ENCODE data around the gene CDC26. TPM values are rescaled to one million over a fixed set of nuclear protein-coding genes. Genes with fewer than 3 reads are reported as not detected.

Gene CDC26
- total and polyA plus RNA-seq, 10 of the 15 experiments (the other 5 are each of a cell fraction or from before 2014, with no cell fraction given), result 28.2 to 156 (median 61.5) TPM

DNA sequence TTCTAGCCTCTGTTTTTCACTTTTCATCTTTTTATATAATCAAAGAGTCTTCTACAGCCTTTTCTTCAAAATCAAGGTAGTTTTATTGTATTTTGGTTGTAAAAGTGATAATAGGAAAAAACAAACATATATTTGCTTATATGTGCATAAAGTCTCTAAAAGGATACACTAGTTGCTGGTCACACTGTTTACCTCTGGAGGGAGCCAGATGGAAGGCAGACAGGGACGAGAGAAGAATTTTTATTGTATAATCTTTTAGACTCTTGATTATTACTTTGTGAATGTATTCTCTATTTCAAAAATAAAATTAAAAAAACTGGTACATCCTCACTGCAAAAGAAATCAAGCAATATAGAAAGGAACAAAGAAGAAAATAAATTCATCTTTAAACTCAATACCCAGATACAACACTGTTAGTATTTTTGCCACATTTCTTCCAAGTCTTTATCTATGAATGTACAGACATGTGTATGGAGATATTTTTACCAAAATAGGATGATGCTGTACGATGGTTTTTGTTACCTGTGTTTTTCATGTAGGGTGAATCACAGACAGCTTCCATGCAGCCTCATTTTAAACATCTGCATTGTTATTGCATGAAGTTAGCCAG is 33.9 kb upstream of the CDC26 start:
- RAD21 ChIA-PET (ENCODE audit: unreplicated experiment), result interaction anchor here (1.1 to 2.6 kb wide), 3 partner anchors 35 to 349 kb away, joined by 4 to 7 read pairs (median 5); partner anchors contain the start of gene CDC26
- no peak overlapping the region for H2AFZ ChIP-seq (ENCODE audit: control insufficient read depth, low read depth, low read length)
- H4K20me1 ChIP-seq (ENCODE audit: control insufficient read depth, insufficient read depth), result no peaks in the 10 kb centered on the region
- no peaks in the 10 kb centered on the region for H3K27me3 ChIP-seq (replicated peaks in 1 of 2; ENCODE audit: control insufficient read depth in 2 of 2, insufficient read depth in 2 of 2, low read length in 1 of 2)
- SMC1A ChIA-PET (ENCODE audit: uncharacterized antibody, unreplicated experiment), result interaction anchor here (0.6 to 3.3 kb wide), 7 partner anchors 10 to 349 kb away, joined by 3 to 14 read pairs (median 5); partner anchors contain the start of genes C9orf43 and POLE3
- no peaks in the 10 kb centered on the region for H3K79me2 ChIP-seq (ENCODE audit: control insufficient read depth, insufficient read depth, low read length)
- TF ChIP-seq, protein P1, sequence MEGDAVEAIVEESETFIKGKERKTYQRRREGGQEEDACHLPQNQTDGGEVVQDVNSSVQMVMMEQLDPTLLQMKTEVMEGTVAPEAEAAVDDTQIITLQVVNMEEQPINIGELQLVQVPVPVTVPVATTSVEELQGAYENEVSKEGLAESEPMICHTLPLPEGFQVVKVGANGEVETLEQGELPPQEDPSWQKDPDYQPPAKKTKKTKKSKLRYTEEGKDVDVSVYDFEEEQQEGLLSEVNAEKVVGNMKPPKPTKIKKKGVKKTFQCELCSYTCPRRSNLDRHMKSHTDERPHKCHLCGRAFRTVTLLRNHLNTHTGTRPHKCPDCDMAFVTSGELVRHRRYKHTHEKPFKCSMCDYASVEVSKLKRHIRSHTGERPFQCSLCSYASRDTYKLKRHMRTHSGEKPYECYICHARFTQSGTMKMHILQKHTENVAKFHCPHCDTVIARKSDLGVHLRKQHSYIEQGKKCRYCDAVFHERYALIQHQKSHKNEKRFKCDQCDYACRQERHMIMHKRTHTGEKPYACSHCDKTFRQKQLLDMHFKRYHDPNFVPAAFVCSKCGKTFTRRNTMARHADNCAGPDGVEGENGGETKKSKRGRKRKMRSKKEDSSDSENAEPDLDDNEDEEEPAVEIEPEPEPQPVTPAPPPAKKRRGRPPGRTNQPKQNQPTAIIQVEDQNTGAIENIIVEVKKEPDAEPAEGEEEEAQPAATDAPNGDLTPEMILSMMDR (IDR thresholded peaks at IDR 0.05 in 2 of 3, conservative IDR thresholded peaks at IDR 0.05 in 1 of 3; ENCODE audit: control insufficient read depth in 2 of 3, extremely low read depth in 1 of 3, insufficient read depth in 1 of 3, low read depth in 3 of 3, low read length in 3 of 3), result peak; percentile 56 to 73 (median 62); a peak in 5 of 6 replicates
- TF ChIP-seq RAD21 (IDR thresholded peaks at IDR 0.05; ENCODE audit: insufficient read depth, low read depth, low read length), result peak; percentile 91
- TF ChIP-seq NRF1 (conservative IDR thresholded peaks at IDR 0.05; ENCODE audit: low read depth, low read length), result no peak
- TF ChIP-seq SMC3 (IDR thresholded peaks at IDR 0.05; ENCODE audit: borderline replicate concordance, low read length), result peak; percentile 72; the same call in 1 of the 2 replicates
- H3K4me3 ChIP-seq, result no peak overlapping the region
- ATAC-seq, result peak; percentile 65
- intact Hi-C loops (cut with micrococcal nuclease; ENCODE audit: unreplicated experiment) (loop anchor here (1.0 to 2.0 kb wide), 2 partner anchors 98 to 349 kb away; no protein-coding TSS in a partner anchor), in situ Hi-C loops (cut with MboI) (no loop called here)
- BruUV-seq (replicated peaks), result no TSS peak
- H3K9me3 ChIP-seq (replicated peaks; ENCODE audit: control insufficient read depth, insufficient read depth, low read length), result no peaks in the 10 kb centered on the region
- FAIRE-seq, result peak; percentile 81
- no peak for DNase-seq (ENCODE audit: low read depth, low spot score)
- H3K4me1 ChIP-seq (ENCODE audit: control insufficient read depth, insufficient read depth, low read length), result no peaks in the 10 kb centered on the region
- 2% methylated on average over 2 of the region's 2 CpGs for WGBS (ENCODE audit: insufficient coverage, insufficient replicate concordance, low lambda C conversion rate, missing lambda C conversion rate)
- CTCF ChIA-PET, result interaction anchor here (0.6 to 2.8 kb wide), 17 partner anchors 11 to 995 kb away, joined by 3 to 18 read pairs (median 4); partner anchors contain the start of genes CDC26 and WDR31
- no peak overlapping the region for H3K4me2 ChIP-seq (ENCODE audit: control insufficient read depth, insufficient read depth)
- H3K27ac ChIP-seq (ENCODE audit: control insufficient read depth, insufficient read depth), result no peak overlapping the region
- POLR2A ChIA-PET, result interaction anchor here (0.7 kb wide), 1 partner anchor 121 kb away, joined by 7 read pairs; no protein-coding TSS in a partner anchor
- no peak overlapping the region for H3K9ac ChIP-seq (ENCODE audit: control insufficient read depth, insufficient read depth, low read length)
- H3K36me3 ChIP-seq (ENCODE audit: control insufficient read depth in 2 of 2, insufficient read depth in 2 of 2, low read length in 1 of 2), result no peaks in the 10 kb centered on the region

All from GM12878 (cell line).